CD14-positive monocyte (primary cell): ENCODE measurements around the gene KCNAB1. TPM values are rescaled to one million over a fixed set of nuclear protein-coding genes. Genes with fewer than 3 reads are reported as not detected.

ENCODE experiments used
- DNase-seq, 3 donors: peaks; one replicate each; pipeline ENCODE4 v3.0.0-alpha.2; 2011 to 2022
- H2AFZ ChIP-seq: 2 replicates; pipeline ENCODE4 v1.6.0; 2012; ENCODE audit warnings: mild to moderate bottlenecking, low read depth, low read length, inconsistent platforms; ENCODE audit not compliant: insufficient read depth, poor library complexity, severe bottlenecking
- H3K27ac ChIP-seq, 2 donors: 1 replicate in 1 of 2; 2 replicates in 1 of 2; pipeline ENCODE4 v1.5.1; 2012 to 2013; ENCODE audit warnings: low read length in 2 of 2, control low read depth in 1 of 2, inconsistent platforms in 1 of 2, low read depth in 1 of 2, mild to moderate bottlenecking in 1 of 2
- H3K27me3 ChIP-seq, 2 donors: one replicate each; pipeline versions ENCODE4 v1.6.0 to v1.6.1; 2011 to 2013; ENCODE audit warnings: low read length in 2 of 2; ENCODE audit not compliant: control insufficient read depth in 2 of 2, insufficient read depth in 2 of 2
- H3K36me3 ChIP-seq, 2 donors: replicated peaks in 1 of 2; 1 replicate in 1 of 2; 2 replicates in 1 of 2; pipeline versions ENCODE4 v1.5.1 to v1.6.1; 2012 to 2013; ENCODE audit warnings: low read length in 2 of 2, control low read depth in 1 of 2, inconsistent platforms in 1 of 2, mild to moderate bottlenecking in 1 of 2; ENCODE audit not compliant: insufficient read depth in 2 of 2, control insufficient read depth in 1 of 2
- H3K4me1 ChIP-seq, 2 donors: 1 replicate in 1 of 2; 2 replicates in 1 of 2; pipeline versions ENCODE4 v1.5.1 to v1.6.1; 2012 to 2013; ENCODE audit warnings: low read length in 2 of 2, control low read depth in 1 of 2, inconsistent platforms in 1 of 2, mild to moderate bottlenecking in 1 of 2, moderate library complexity in 1 of 2; ENCODE audit not compliant: insufficient read depth in 2 of 2, control insufficient read depth in 1 of 2
- H3K4me2 ChIP-seq: replicated peaks from 2 replicates; pipeline ENCODE3; 2012; ENCODE audit warnings: low read length, moderate library complexity, mild to moderate bottlenecking; ENCODE audit not compliant: poor library complexity, severe bottlenecking; ENCODE audit errors: extremely low read depth
- H3K4me3 ChIP-seq, 3 experiments: fragments of 200-600 bp in 1 of 3; sonication (generic) in 1 of 3; replicated peaks in 1 of 3; 1 replicate in 2 of 3; 2 replicates in 1 of 3; pipeline ENCODE4 v1.5.1; 2011 to 2013; ENCODE audit warnings: low read length in 3 of 3, mild to moderate bottlenecking in 3 of 3, control low read depth in 2 of 3, low read depth in 2 of 3, inconsistent platforms in 1 of 3, moderate library complexity in 1 of 3
- H3K79me2 ChIP-seq: 2 replicates; pipeline ENCODE4 v1.6.0; 2012; ENCODE audit warnings: mild to moderate bottlenecking, control low read depth, inconsistent platforms, low read length, moderate library complexity; ENCODE audit not compliant: insufficient read depth
- H3K9ac ChIP-seq: 2 replicates; pipeline ENCODE4 v1.6.0; 2017; ENCODE audit warnings: low read length, mild to moderate bottlenecking; ENCODE audit not compliant: insufficient read depth, poor library complexity, severe bottlenecking
- H3K9me3 ChIP-seq, 2 donors: replicated peaks in 1 of 2; 1 replicate in 1 of 2; 2 replicates in 1 of 2; pipeline versions ENCODE4 v1.5.1 to v1.6.1; 2012 to 2013; ENCODE audit warnings: low read length in 2 of 2, control low read depth in 1 of 2; ENCODE audit not compliant: control insufficient read depth in 1 of 2, insufficient read depth in 1 of 2
- H4K20me1 ChIP-seq: 2 replicates; pipeline ENCODE4 v1.6.0; 2012; ENCODE audit warnings: mild to moderate bottlenecking, low read length, control low read depth, moderate library complexity; ENCODE audit not compliant: insufficient read depth
- H3K27ac Mint-ChIP-seq, 7 donors: one replicate each; pipeline ENCODE4 v1.8.0; 2020; ENCODE audit warnings: mild to moderate bottlenecking in 7 of 7, mixed read lengths in 7 of 7, moderate library complexity in 6 of 7, inconsistent platforms in 2 of 7
- H3K27me3 Mint-ChIP-seq, 3 donors: one replicate each; pipeline ENCODE4 v1.8.0; 2021 to 2022; ENCODE audit warnings: low read depth in 3 of 3, mild to moderate bottlenecking in 3 of 3, mixed read lengths in 3 of 3, moderate library complexity in 3 of 3, inconsistent platforms in 1 of 3
- H3K36me3 Mint-ChIP-seq, 2 donors: one replicate each; pipeline ENCODE4 v1.8.0; 2020; ENCODE audit warnings: mixed read lengths in 2 of 2, inconsistent platforms in 1 of 2, mild to moderate bottlenecking in 1 of 2
- H3K4me1 Mint-ChIP-seq: one replicate; pipeline ENCODE4 v1.8.0; 2020; ENCODE audit warnings: mild to moderate bottlenecking, mixed read lengths
- H3K4me3 Mint-ChIP-seq, 2 donors: one replicate each; pipeline ENCODE4 v1.8.0; 2020; ENCODE audit warnings: mild to moderate bottlenecking in 2 of 2, mixed read lengths in 2 of 2, moderate library complexity in 1 of 2
- H3K9me3 Mint-ChIP-seq, 7 donors: one replicate each; pipeline ENCODE4 v1.8.0; 2020 to 2022; ENCODE audit warnings: mixed read lengths in 7 of 7, mild to moderate bottlenecking in 6 of 7, moderate library complexity in 6 of 7, inconsistent platforms in 2 of 7
- WGBS: methylation state at CpG from one replicate; pipeline ENCODE4 v1.1.5; 2013; ENCODE audit warnings: missing lambda C conversion rate; ENCODE audit not compliant: insufficient coverage; 5-methylcytosine and 5-hydroxymethylcytosine counted together
- intact Hi-C, 2 donors: fragments of 100-400 bp; cut with micrococcal nuclease; formaldehyde crosslinking; loops; one replicate each; pipeline versions ENCODE4 v1.15.0 to v1.15.1; 2023
- polyA plus RNA-seq, 3 donors: library from polyadenylated mRNA; depleted of rRNA in 1 of 3; unstranded in 2 of 3; stranded (reverse) in 1 of 3; fragments of 300-500 nt in 2 of 3; fragments of >200 nt in 1 of 3; fragmentation: Illumina TruSeq in 2 of 3; gene quantifications; 1 replicate in 2 of 3; 2 replicates in 1 of 3; pipeline ENCODE4 v1.2.3, GENCODE V29; 2012 to 2021
- TF ChIP-seq, protein P1 (sequence below): fragments of 200-600 bp; IDR thresholded peaks from one replicate; pipeline ENCODE4 v1.8.0; 2022; ENCODE audit warnings: antibody characterized with exemption, mild to moderate bottlenecking

The KCNAB1 gene
- polyA plus RNA-seq, 3 donors, result 0.08 to 0.14 TPM; not detected in 1

DNA sequence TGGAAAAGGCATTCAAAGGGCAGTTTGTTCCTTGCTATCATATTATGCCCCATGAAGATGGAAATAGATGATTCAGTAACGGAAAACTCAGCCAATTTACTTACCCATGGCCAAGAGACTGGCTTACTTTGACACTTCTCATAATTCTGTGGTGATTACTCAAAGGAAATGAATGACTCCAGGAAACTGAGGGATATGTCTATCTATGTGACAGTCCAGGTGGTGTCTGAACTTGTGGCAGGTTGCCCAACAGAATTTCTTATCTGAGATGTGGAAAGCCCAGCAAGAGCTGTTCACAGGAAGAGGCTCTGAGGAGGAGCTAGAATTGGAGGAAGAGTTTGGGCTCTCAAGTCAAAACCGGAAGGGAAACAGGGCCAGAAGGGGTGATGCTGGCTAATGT is 91.2 kb downstream of the KCNAB1 start:
- Mint-ChIP-seq H3K9me3 (peaks cover 0 to 2% (median 0%) of the 10 kb centered on the region in 7 donors), H3K36me3 (no peaks in the 10 kb centered on the region), H3K27me3 (peaks cover 0 to 2% (median 0%) of the 10 kb centered on the region in 3 donors), H3K4me3 (no peak overlapping the region), H3K4me1 (no peaks in the 10 kb centered on the region), H3K27ac (no peak overlapping the region)
- TF ChIP-seq, protein P1, sequence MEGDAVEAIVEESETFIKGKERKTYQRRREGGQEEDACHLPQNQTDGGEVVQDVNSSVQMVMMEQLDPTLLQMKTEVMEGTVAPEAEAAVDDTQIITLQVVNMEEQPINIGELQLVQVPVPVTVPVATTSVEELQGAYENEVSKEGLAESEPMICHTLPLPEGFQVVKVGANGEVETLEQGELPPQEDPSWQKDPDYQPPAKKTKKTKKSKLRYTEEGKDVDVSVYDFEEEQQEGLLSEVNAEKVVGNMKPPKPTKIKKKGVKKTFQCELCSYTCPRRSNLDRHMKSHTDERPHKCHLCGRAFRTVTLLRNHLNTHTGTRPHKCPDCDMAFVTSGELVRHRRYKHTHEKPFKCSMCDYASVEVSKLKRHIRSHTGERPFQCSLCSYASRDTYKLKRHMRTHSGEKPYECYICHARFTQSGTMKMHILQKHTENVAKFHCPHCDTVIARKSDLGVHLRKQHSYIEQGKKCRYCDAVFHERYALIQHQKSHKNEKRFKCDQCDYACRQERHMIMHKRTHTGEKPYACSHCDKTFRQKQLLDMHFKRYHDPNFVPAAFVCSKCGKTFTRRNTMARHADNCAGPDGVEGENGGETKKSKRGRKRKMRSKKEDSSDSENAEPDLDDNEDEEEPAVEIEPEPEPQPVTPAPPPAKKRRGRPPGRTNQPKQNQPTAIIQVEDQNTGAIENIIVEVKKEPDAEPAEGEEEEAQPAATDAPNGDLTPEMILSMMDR, result no peak
- WGBS, result 0% methylated on average over 1 of the region's 2 CpGs
- Histone ChIP-seq H3K9ac (no peak overlapping the region), H4K20me1 (no peaks in the 10 kb centered on the region), H2AFZ (no peak overlapping the region), H3K4me1 (no peaks in the 10 kb centered on the region), H3K4me2 (no peak overlapping the region), H3K27ac (no peak overlapping the region), H3K9me3 (no peaks in the 10 kb centered on the region), H3K79me2 (no peaks in the 10 kb centered on the region), H3K27me3 (no peaks in the 10 kb centered on the region), H3K4me3 (no peak overlapping the region), H3K36me3 (no peaks in the 10 kb centered on the region)
- DNase-seq, result no peak
- intact Hi-C loops, result no loop called here

DNA sequence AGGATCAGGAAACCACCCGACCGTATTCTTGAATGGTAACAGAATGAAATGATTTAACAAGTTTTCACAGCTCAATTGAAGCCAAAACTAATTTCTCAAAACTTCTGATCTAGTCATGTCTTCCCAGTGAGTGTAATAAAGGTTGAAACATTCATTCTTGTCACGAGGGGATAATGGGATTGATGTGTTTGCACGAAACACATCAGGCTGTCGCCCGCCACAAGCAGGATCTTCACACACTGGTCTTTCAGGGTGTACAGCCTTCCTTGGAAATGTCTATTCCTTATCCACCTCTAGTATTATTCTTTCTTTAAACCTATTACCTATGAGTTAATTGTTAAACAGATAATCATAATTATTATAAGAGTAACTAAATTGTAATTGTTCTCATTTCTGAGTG is 94.3 kb downstream of the KCNAB1 start:
- Histone ChIP-seq H3K9ac (no peak overlapping the region), H3K9me3 (no peaks in the 10 kb centered on the region), H3K36me3 (no peaks in the 10 kb centered on the region), H3K79me2 (no peaks in the 10 kb centered on the region), H3K4me2 (no peak overlapping the region), H3K4me1 (no peaks in the 10 kb centered on the region), H4K20me1 (no peaks in the 10 kb centered on the region), H2AFZ (no peak overlapping the region), H3K4me3 (no peak overlapping the region), H3K27me3 (no peaks in the 10 kb centered on the region), H3K27ac (no peak overlapping the region)
- Mint-ChIP-seq H3K4me3 (no peak overlapping the region), H3K27me3 (peaks cover 0 to 2% (median 0%) of the 10 kb centered on the region in 3 donors), H3K9me3 (peaks cover 0 to 1% (median 0%) of the 10 kb centered on the region in 7 donors), H3K4me1 (no peaks in the 10 kb centered on the region), H3K27ac (no peak overlapping the region), H3K36me3 (no peaks in the 10 kb centered on the region)
- intact Hi-C loops, result no loop called here
- WGBS, result no CpG with 5 or more reads among the region's 6 CpGs
- TF ChIP-seq, protein P1, result no peak
- DNase-seq, result no peak
